ENCODE results near the gene REC114. TPM values are rescaled to one million over a fixed set of nuclear protein-coding genes. Genes with fewer than 3 reads are reported as not detected.

REC114 gene
- polyA plus RNA-seq, 1 donor (not counting 4 experiments of a cell fraction or from before 2014, with no cell fraction given) = not detected

- TF ChIP-seq EZH2 (IDR thresholded peaks at IDR 0.05; ENCODE audit: low read length) (no peak), CTCF (optimal IDR thresholded peaks at IDR 0.05 in 1 of 3, IDR thresholded peaks at IDR 0.05 in 1 of 3, conservative IDR thresholded peaks at IDR 0.05 in 1 of 3; ENCODE audit: extremely low read depth in 1 of 3, insufficient read depth in 2 of 3, low read length in 3 of 3) (peak in 1 of 3 experiments; percentile 31)
- dilution Hi-C loops (cut with MboI; ENCODE audit: extremely low pct_ligation_motif_present, low sequenced_read_pairs) = no loop called here
- no peaks in the 10 kb centered on the region for H3K9me1 ChIP-seq (ENCODE audit: control insufficient read depth, extremely low read depth, insufficient read depth, low read length)
- no peak overlapping the region for H3K9ac ChIP-seq (ENCODE audit: control insufficient read depth, extremely low read depth, insufficient read depth, low read length)
- no peaks in the 10 kb centered on the region for H3K27me3 ChIP-seq (ENCODE audit: control insufficient read depth, extremely low read depth, insufficient read depth, low read length)
- DNase-seq (ENCODE audit: low read depth, low spot score) (no peak), FAIRE-seq (no peak)
- H3K9me3 ChIP-seq (ENCODE audit: control insufficient read depth, low read depth, low read length) = no peaks in the 10 kb centered on the region
- no peaks in the 10 kb centered on the region for H3K79me2 ChIP-seq (ENCODE audit: control insufficient read depth, insufficient read depth, low read length)
- no peak overlapping the region for H3K4me2 ChIP-seq (ENCODE audit: control insufficient read depth, extremely low read depth, insufficient read depth, low read depth, low read length)
- H4K20me1 ChIP-seq (ENCODE audit: control insufficient read depth, extremely low read depth, insufficient read depth, low read length) = peaks cover 14% of the 10 kb centered on the region
- H3K27ac ChIP-seq (ENCODE audit: control insufficient read depth, insufficient read depth, low read length) = no peak overlapping the region
- H2AFZ ChIP-seq (ENCODE audit: control insufficient read depth, low read length) = no peak overlapping the region
- peaks cover 19 to 33% of the 10 kb centered on the region in 2 experiments for H3K36me3 ChIP-seq (ENCODE audit: control insufficient read depth in 2 of 2, extremely low read depth in 1 of 2, insufficient read depth in 2 of 2, low read length in 2 of 2)
- H3K4me3 ChIP-seq (ENCODE audit: control insufficient read depth in 2 of 3, extremely low read depth in 1 of 3, insufficient read depth in 2 of 3, low read depth in 1 of 3, low read length in 3 of 3) = no peak overlapping the region
- peaks cover 7% of the 10 kb centered on the region for H3K4me1 ChIP-seq (ENCODE audit: control insufficient read depth, extremely low read depth, insufficient read depth, low read length)
These were observed 117.6 kb downstream of the REC114 start for GRCh38 chr15:73560501-73561117.

- peaks cover 29 to 39% of the 10 kb centered on the region in 2 experiments for H3K36me3 ChIP-seq (ENCODE audit: control insufficient read depth in 2 of 2, extremely low read depth in 1 of 2, insufficient read depth in 2 of 2, low read length in 2 of 2)
- no peak overlapping the region for H3K9ac ChIP-seq (ENCODE audit: control insufficient read depth, extremely low read depth, insufficient read depth, low read length)
- no peaks in the 10 kb centered on the region for H3K79me2 ChIP-seq (ENCODE audit: control insufficient read depth, insufficient read depth, low read length)
- H3K27me3 ChIP-seq (ENCODE audit: control insufficient read depth, extremely low read depth, insufficient read depth, low read length) = no peaks in the 10 kb centered on the region
- peaks cover 14% of the 10 kb centered on the region for H4K20me1 ChIP-seq (ENCODE audit: control insufficient read depth, extremely low read depth, insufficient read depth, low read length)
- FAIRE-seq = no peak
- dilution Hi-C loops (cut with MboI; ENCODE audit: extremely low pct_ligation_motif_present, low sequenced_read_pairs) = no loop called here
- no peak for DNase-seq (ENCODE audit: low read depth, low spot score)
- H3K9me1 ChIP-seq (ENCODE audit: control insufficient read depth, extremely low read depth, insufficient read depth, low read length) = no peaks in the 10 kb centered on the region
- TF ChIP-seq CTCF (optimal IDR thresholded peaks at IDR 0.05 in 1 of 3, IDR thresholded peaks at IDR 0.05 in 1 of 3, conservative IDR thresholded peaks at IDR 0.05 in 1 of 3; ENCODE audit: extremely low read depth in 1 of 3, insufficient read depth in 2 of 3, low read length in 3 of 3) (no peak), EZH2 (IDR thresholded peaks at IDR 0.05; ENCODE audit: low read length) (no peak)
- no peaks in the 10 kb centered on the region for H3K9me3 ChIP-seq (ENCODE audit: control insufficient read depth, low read depth, low read length)
- H3K4me3 ChIP-seq (ENCODE audit: control insufficient read depth in 2 of 3, extremely low read depth in 1 of 3, insufficient read depth in 2 of 3, low read depth in 1 of 3, low read length in 3 of 3) = no peak overlapping the region
- peaks cover 7% of the 10 kb centered on the region for H3K4me1 ChIP-seq (ENCODE audit: control insufficient read depth, extremely low read depth, insufficient read depth, low read length)
- H3K4me2 ChIP-seq (ENCODE audit: control insufficient read depth, extremely low read depth, insufficient read depth, low read depth, low read length) = no peak overlapping the region
- no peak overlapping the region for H2AFZ ChIP-seq (ENCODE audit: control insufficient read depth, low read length)
- no peak overlapping the region for H3K27ac ChIP-seq (ENCODE audit: control insufficient read depth, insufficient read depth, low read length)
These were observed 121.3 kb downstream of the REC114 start for GRCh38 chr15:73564255-73564654.
